Right lobe of liver (tissue), 4 donors: ENCODE measurements around the gene ETAA1.

Experiments used
- POLR2A ChIP-seq: fragments of 450-650 bp; IDR thresholded peaks from one replicate; pipeline ENCODE4 v1.6.1; 2017; ENCODE audit warnings: antibody characterized with exemption, mild to moderate bottlenecking
- TF ChIP-seq, protein P1 (sequence below), 4 donors: fragments of 200-600 bp in 3 of 4; fragments of 450-650 bp in 1 of 4; IDR thresholded peaks; one replicate each; pipeline versions ENCODE4 v1.5.1 to v1.8.0; 2016 to 2022; ENCODE audit warnings: antibody characterized with exemption in 4 of 4, mild to moderate bottlenecking in 2 of 4
- donor health status: DM: no; HTN: no; CAD: no.
- donor health status: DM: no; HTN: no; CAD: no.
- donor health status: DM: no; HTN: yes; CAD: no.

DNA sequence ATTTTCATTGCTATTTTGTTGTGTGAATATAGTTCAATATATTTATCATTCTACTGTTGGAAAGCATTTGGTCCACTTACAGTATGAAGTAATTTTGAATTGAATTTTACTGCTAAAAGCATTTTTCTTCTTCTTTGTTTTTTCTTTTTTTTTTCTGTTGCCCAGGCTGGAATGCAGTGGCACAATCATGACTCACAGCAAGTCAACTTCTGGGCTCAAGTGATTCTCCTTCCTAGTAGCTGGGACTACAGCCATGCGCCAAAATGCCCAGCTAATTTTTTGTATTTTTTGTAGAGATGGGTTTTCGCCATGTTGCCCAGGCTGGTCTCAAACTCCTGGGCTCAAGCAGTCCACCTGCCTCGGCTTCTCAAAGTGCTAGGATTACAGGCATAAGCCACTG, 2.4 kb upstream of the ETAA1 start:
- TF ChIP-seq, protein P1, sequence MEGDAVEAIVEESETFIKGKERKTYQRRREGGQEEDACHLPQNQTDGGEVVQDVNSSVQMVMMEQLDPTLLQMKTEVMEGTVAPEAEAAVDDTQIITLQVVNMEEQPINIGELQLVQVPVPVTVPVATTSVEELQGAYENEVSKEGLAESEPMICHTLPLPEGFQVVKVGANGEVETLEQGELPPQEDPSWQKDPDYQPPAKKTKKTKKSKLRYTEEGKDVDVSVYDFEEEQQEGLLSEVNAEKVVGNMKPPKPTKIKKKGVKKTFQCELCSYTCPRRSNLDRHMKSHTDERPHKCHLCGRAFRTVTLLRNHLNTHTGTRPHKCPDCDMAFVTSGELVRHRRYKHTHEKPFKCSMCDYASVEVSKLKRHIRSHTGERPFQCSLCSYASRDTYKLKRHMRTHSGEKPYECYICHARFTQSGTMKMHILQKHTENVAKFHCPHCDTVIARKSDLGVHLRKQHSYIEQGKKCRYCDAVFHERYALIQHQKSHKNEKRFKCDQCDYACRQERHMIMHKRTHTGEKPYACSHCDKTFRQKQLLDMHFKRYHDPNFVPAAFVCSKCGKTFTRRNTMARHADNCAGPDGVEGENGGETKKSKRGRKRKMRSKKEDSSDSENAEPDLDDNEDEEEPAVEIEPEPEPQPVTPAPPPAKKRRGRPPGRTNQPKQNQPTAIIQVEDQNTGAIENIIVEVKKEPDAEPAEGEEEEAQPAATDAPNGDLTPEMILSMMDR (IDR thresholded peaks at IDR 0.05): no peak
- no peak for TF ChIP-seq POLR2A
